ENCODE results near the gene LRFN2. TPM values are rescaled to one million over a fixed set of nuclear protein-coding genes. Genes with fewer than 3 reads are reported as not detected.

The LRFN2 gene
- total and polyA plus RNA-seq, 2 of the 8 experiments (the other 6 are each of a cell fraction or from before 2014, with no cell fraction given) = 2.3 TPM

- TF ChIP-seq, protein P1, sequence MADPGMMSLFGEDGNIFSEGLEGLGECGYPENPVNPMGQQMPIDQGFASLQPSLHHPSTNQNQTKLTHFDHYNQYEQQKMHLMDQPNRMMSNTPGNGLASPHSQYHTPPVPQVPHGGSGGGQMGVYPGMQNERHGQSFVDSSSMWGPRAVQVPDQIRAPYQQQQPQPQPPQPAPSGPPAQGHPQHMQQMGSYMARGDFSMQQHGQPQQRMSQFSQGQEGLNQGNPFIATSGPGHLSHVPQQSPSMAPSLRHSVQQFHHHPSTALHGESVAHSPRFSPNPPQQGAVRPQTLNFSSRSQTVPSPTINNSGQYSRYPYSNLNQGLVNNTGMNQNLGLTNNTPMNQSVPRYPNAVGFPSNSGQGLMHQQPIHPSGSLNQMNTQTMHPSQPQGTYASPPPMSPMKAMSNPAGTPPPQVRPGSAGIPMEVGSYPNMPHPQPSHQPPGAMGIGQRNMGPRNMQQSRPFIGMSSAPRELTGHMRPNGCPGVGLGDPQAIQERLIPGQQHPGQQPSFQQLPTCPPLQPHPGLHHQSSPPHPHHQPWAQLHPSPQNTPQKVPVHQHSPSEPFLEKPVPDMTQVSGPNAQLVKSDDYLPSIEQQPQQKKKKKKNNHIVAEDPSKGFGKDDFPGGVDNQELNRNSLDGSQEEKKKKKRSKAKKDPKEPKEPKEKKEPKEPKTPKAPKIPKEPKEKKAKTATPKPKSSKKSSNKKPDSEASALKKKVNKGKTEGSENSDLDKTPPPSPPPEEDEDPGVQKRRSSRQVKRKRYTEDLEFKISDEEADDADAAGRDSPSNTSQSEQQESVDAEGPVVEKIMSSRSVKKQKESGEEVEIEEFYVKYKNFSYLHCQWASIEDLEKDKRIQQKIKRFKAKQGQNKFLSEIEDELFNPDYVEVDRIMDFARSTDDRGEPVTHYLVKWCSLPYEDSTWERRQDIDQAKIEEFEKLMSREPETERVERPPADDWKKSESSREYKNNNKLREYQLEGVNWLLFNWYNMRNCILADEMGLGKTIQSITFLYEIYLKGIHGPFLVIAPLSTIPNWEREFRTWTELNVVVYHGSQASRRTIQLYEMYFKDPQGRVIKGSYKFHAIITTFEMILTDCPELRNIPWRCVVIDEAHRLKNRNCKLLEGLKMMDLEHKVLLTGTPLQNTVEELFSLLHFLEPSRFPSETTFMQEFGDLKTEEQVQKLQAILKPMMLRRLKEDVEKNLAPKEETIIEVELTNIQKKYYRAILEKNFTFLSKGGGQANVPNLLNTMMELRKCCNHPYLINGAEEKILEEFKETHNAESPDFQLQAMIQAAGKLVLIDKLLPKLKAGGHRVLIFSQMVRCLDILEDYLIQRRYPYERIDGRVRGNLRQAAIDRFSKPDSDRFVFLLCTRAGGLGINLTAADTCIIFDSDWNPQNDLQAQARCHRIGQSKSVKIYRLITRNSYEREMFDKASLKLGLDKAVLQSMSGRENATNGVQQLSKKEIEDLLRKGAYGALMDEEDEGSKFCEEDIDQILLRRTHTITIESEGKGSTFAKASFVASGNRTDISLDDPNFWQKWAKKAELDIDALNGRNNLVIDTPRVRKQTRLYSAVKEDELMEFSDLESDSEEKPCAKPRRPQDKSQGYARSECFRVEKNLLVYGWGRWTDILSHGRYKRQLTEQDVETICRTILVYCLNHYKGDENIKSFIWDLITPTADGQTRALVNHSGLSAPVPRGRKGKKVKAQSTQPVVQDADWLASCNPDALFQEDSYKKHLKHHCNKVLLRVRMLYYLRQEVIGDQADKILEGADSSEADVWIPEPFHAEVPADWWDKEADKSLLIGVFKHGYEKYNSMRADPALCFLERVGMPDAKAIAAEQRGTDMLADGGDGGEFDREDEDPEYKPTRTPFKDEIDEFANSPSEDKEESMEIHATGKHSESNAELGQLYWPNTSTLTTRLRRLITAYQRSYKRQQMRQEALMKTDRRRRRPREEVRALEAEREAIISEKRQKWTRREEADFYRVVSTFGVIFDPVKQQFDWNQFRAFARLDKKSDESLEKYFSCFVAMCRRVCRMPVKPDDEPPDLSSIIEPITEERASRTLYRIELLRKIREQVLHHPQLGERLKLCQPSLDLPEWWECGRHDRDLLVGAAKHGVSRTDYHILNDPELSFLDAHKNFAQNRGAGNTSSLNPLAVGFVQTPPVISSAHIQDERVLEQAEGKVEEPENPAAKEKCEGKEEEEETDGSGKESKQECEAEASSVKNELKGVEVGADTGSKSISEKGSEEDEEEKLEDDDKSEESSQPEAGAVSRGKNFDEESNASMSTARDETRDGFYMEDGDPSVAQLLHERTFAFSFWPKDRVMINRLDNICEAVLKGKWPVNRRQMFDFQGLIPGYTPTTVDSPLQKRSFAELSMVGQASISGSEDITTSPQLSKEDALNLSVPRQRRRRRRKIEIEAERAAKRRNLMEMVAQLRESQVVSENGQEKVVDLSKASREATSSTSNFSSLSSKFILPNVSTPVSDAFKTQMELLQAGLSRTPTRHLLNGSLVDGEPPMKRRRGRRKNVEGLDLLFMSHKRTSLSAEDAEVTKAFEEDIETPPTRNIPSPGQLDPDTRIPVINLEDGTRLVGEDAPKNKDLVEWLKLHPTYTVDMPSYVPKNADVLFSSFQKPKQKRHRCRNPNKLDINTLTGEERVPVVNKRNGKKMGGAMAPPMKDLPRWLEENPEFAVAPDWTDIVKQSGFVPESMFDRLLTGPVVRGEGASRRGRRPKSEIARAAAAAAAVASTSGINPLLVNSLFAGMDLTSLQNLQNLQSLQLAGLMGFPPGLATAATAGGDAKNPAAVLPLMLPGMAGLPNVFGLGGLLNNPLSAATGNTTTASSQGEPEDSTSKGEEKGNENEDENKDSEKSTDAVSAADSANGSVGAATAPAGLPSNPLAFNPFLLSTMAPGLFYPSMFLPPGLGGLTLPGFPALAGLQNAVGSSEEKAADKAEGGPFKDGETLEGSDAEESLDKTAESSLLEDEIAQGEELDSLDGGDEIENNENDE (IDR thresholded peaks at IDR 0.05; ENCODE audit: insufficient replicate concordance, low read length) = no peak
- no peak for TF ChIP-seq POLR2A (IDR thresholded peaks at IDR 0.05; ENCODE audit: control extremely low read depth in 1 of 2, low read depth in 2 of 2, low read length in 2 of 2)
- TF ChIP-seq, protein P2, sequence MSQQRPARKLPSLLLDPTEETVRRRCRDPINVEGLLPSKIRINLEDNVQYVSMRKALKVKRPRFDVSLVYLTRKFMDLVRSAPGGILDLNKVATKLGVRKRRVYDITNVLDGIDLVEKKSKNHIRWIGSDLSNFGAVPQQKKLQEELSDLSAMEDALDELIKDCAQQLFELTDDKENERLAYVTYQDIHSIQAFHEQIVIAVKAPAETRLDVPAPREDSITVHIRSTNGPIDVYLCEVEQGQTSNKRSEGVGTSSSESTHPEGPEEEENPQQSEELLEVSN (IDR thresholded peaks at IDR 0.05) = no peak
- no peak for TF ChIP-seq SP1 (IDR thresholded peaks at IDR 0.05; ENCODE audit: low read depth, low read length)
- TF ChIP-seq CBX5 (IDR thresholded peaks at IDR 0.05; ENCODE audit: low read depth, low read length) = no peak
- TF ChIP-seq HDAC2 (IDR thresholded peaks at IDR 0.05; ENCODE audit: borderline replicate concordance in 1 of 2, low read depth in 2 of 2, low read length in 2 of 2) = no peak
- TF ChIP-seq, protein P3, sequence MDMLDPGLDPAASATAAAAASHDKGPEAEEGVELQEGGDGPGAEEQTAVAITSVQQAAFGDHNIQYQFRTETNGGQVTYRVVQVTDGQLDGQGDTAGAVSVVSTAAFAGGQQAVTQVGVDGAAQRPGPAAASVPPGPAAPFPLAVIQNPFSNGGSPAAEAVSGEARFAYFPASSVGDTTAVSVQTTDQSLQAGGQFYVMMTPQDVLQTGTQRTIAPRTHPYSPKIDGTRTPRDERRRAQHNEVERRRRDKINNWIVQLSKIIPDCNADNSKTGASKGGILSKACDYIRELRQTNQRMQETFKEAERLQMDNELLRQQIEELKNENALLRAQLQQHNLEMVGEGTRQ (IDR thresholded peaks at IDR 0.05; ENCODE audit: low read length) = no peak
Measured at GRCh38 chr6:40472353-40472752, 114.8 kb downstream of the LRFN2 start (continued).

Measured in H1 (cell line).